Measurements from ENCODE around the gene BTBD9. TPM values are rescaled to one million over a fixed set of nuclear protein-coding genes. Genes with fewer than 3 reads are reported as not detected.

BTBD9 gene
- total RNA-seq, 1 experiment from 2014 or later, result 10.8 TPM

- Histone ChIP-seq H2AFZ (no peak overlapping the region), H3K4me1 (replicated peaks; ENCODE audit: insufficient read depth) (no peaks in the 10 kb centered on the region), H3F3A (ENCODE audit: insufficient read depth, low read depth) (no peaks in the 10 kb centered on the region), H3K9me3 (ENCODE audit: insufficient read depth, low read depth) (no peaks in the 10 kb centered on the region), H3K4me3 (no peak overlapping the region), H4K20me1 (ENCODE audit: insufficient read depth) (no peaks in the 10 kb centered on the region), H3K9me2 (ENCODE audit: insufficient read depth) (no peaks in the 10 kb centered on the region), H3K27ac (no peak overlapping the region), H3K4me2 (no peak overlapping the region), H3K79me2 (ENCODE audit: low read depth) (no peaks in the 10 kb centered on the region), H3K27me3 (ENCODE audit: insufficient read depth, low read depth) (no peaks in the 10 kb centered on the region), H3K36me3 (ENCODE audit: low read depth) (no peaks in the 10 kb centered on the region)
- ChIA-PET POLR2A (ENCODE audit: unreplicated experiment) (interaction anchor here (0.5 to 0.6 kb wide), 2 partner anchors 17 to 130 kb away, joined by 5 to 6 read pairs; no protein-coding TSS in a partner anchor), CTCF (interaction anchor here (0.6 to 1.2 kb wide), 4 partner anchors 450 to 796 kb away, joined by 3 to 4 read pairs (median 3); partner anchors contain the start of gene MDGA1)
- intact Hi-C loops (cut with micrococcal nuclease; ENCODE audit: unreplicated experiment), result loop anchor here (1.0 to 10.0 kb wide), 7 partner anchors 179 to 1113 kb away; no protein-coding TSS in a partner anchor
- TF ChIP-seq, protein P1, sequence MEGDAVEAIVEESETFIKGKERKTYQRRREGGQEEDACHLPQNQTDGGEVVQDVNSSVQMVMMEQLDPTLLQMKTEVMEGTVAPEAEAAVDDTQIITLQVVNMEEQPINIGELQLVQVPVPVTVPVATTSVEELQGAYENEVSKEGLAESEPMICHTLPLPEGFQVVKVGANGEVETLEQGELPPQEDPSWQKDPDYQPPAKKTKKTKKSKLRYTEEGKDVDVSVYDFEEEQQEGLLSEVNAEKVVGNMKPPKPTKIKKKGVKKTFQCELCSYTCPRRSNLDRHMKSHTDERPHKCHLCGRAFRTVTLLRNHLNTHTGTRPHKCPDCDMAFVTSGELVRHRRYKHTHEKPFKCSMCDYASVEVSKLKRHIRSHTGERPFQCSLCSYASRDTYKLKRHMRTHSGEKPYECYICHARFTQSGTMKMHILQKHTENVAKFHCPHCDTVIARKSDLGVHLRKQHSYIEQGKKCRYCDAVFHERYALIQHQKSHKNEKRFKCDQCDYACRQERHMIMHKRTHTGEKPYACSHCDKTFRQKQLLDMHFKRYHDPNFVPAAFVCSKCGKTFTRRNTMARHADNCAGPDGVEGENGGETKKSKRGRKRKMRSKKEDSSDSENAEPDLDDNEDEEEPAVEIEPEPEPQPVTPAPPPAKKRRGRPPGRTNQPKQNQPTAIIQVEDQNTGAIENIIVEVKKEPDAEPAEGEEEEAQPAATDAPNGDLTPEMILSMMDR (conservative IDR thresholded peaks at IDR 0.05), result peak; percentile 97
- TF ChIP-seq EZH2 (IDR thresholded peaks at IDR 0.05; ENCODE audit: low read depth), result no peak
- BruUV-seq (replicated peaks), result no TSS peak
- DNase-seq, result peak; percentile 56 to 71
These were observed 145.7 kb downstream of the BTBD9 start for GRCh38 chr6:38493931-38494547.

- CTCF ChIA-PET, result no interaction called here
- no peaks in the 10 kb centered on the region for H3K9me2 ChIP-seq (ENCODE audit: insufficient read depth)
- intact Hi-C loops (cut with micrococcal nuclease; ENCODE audit: unreplicated experiment), result loop anchor here (5.0 to 10.0 kb wide), 5 partner anchors 460 to 1010 kb away; no protein-coding TSS in a partner anchor
These were observed 147.7 kb downstream of the BTBD9 start for GRCh38 chr6:38492031-38492430.

GRCh38 chr6:38489951-38490350, 149.8 kb downstream of the BTBD9 start:
- Histone ChIP-seq H3K9me2 (ENCODE audit: insufficient read depth) (no peaks in the 10 kb centered on the region), H3K9me3 (ENCODE audit: insufficient read depth, low read depth) (no peaks in the 10 kb centered on the region), H4K20me1 (ENCODE audit: insufficient read depth) (no peaks in the 10 kb centered on the region), H3K27ac (no peak overlapping the region), H3K36me3 (ENCODE audit: low read depth) (no peaks in the 10 kb centered on the region), H3K4me2 (no peak overlapping the region), H3K79me2 (ENCODE audit: low read depth) (no peaks in the 10 kb centered on the region), H2AFZ (no peak overlapping the region), H3K4me1 (replicated peaks; ENCODE audit: insufficient read depth) (no peaks in the 10 kb centered on the region), H3K4me3 (no peak overlapping the region), H3F3A (ENCODE audit: insufficient read depth, low read depth) (no peaks in the 10 kb centered on the region), H3K27me3 (ENCODE audit: insufficient read depth, low read depth) (no peaks in the 10 kb centered on the region)
- TF ChIP-seq, protein P1 (conservative IDR thresholded peaks at IDR 0.05), result no peak
- BruUV-seq (replicated peaks), result no TSS peak
- ChIA-PET CTCF (no interaction called here), POLR2A (ENCODE audit: unreplicated experiment) (no interaction called here)
- no peak for DNase-seq
- intact Hi-C loops (cut with micrococcal nuclease; ENCODE audit: unreplicated experiment), result loop anchor here (5.0 to 10.0 kb wide), 5 partner anchors 458 to 1008 kb away; no protein-coding TSS in a partner anchor

More at GRCh38 chr6:38492031-38492430, 147.7 kb downstream of the BTBD9 start:
- Histone ChIP-seq H3K27me3 (ENCODE audit: insufficient read depth, low read depth) (no peaks in the 10 kb centered on the region), H3F3A (ENCODE audit: insufficient read depth, low read depth) (no peaks in the 10 kb centered on the region), H3K27ac (no peak overlapping the region), H3K9me3 (ENCODE audit: insufficient read depth, low read depth) (no peaks in the 10 kb centered on the region), H3K36me3 (ENCODE audit: low read depth) (no peaks in the 10 kb centered on the region), H3K4me3 (no peak overlapping the region), H2AFZ (no peak overlapping the region), H3K79me2 (ENCODE audit: low read depth) (no peaks in the 10 kb centered on the region), H4K20me1 (ENCODE audit: insufficient read depth) (no peaks in the 10 kb centered on the region), H3K4me2 (no peak overlapping the region), H3K4me1 (replicated peaks; ENCODE audit: insufficient read depth) (no peaks in the 10 kb centered on the region)
- no TSS peak for BruUV-seq (replicated peaks)
- POLR2A ChIA-PET (ENCODE audit: unreplicated experiment), result no interaction called here
- DNase-seq, result no peak
- no peak for TF ChIP-seq EZH2 (IDR thresholded peaks at IDR 0.05; ENCODE audit: low read depth)
- TF ChIP-seq, protein P1 (conservative IDR thresholded peaks at IDR 0.05), result no peak

All from PC-9 (cell line).